ENCODE measurements around the gene RASGRP2.

DNA sequence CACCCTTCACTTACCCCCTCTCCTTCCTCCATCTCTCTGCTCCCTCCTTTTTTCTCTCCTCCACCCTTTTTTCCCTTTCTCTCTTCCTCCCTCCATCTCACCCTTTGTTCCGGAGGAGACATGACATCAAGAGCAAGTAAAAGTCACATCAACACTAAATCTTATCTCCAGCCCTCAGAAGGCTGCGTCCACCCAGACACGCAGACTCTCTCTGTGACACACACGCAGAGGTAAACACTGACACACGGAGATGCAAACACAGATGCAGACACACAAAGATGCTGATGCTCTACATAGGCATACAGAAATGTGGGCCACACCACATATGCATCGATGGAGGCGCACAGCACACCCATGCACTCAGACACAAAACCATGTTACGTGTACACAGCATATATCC is 47.9 kb downstream of the RASGRP2 start:
- no peak for TF ChIP-seq RNF2 (IDR thresholded peaks at IDR 0.05; ENCODE audit: borderline replicate concordance, low read depth, low read length, missing control alignments, poor library complexity, severe bottlenecking)
- TF ChIP-seq, protein P1, sequence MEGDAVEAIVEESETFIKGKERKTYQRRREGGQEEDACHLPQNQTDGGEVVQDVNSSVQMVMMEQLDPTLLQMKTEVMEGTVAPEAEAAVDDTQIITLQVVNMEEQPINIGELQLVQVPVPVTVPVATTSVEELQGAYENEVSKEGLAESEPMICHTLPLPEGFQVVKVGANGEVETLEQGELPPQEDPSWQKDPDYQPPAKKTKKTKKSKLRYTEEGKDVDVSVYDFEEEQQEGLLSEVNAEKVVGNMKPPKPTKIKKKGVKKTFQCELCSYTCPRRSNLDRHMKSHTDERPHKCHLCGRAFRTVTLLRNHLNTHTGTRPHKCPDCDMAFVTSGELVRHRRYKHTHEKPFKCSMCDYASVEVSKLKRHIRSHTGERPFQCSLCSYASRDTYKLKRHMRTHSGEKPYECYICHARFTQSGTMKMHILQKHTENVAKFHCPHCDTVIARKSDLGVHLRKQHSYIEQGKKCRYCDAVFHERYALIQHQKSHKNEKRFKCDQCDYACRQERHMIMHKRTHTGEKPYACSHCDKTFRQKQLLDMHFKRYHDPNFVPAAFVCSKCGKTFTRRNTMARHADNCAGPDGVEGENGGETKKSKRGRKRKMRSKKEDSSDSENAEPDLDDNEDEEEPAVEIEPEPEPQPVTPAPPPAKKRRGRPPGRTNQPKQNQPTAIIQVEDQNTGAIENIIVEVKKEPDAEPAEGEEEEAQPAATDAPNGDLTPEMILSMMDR (IDR thresholded peaks at IDR 0.05; ENCODE audit: control extremely low read depth in 1 of 3, insufficient read depth in 1 of 3, low read depth in 1 of 3, low read length in 3 of 3): no peak
- TF ChIP-seq POLR2AphosphoS5 (IDR thresholded peaks at IDR 0.05; ENCODE audit: low read depth, low read length): no peak
- TF ChIP-seq YY1 (IDR thresholded peaks at IDR 0.05; ENCODE audit: low read depth, low read length): no peak
- no peak for TF ChIP-seq POLR2A (IDR thresholded peaks at IDR 0.05; ENCODE audit: control extremely low read depth in 1 of 2, low read depth in 2 of 2, low read length in 2 of 2)
- no peak for TF ChIP-seq CEBPB (IDR thresholded peaks at IDR 0.05; ENCODE audit: low read depth, low read length)
- TF ChIP-seq EP300 (IDR thresholded peaks at IDR 0.05; ENCODE audit: borderline replicate concordance in 1 of 2, low read depth in 2 of 2, low read length in 2 of 2): no peak
